ENCODE data around the gene BCAS1.

GRCh38 chr20:53930651-53931504 is 139.5 kb downstream of the BCAS1 start:
- TF ChIP-seq ZNF341 (tag by site-specific recombination; IDR thresholded peaks at IDR 0.05; ENCODE audit: low read depth): no peak
- no peak for TF ChIP-seq CTCF (tag by site-specific recombination; IDR thresholded peaks at IDR 0.05)
- TF ChIP-seq ZNF140 (tag by site-specific recombination; IDR thresholded peaks at IDR 0.05): no peak
- no peak for TF ChIP-seq ZBTB7A (tag by site-specific recombination; IDR thresholded peaks at IDR 0.05; ENCODE audit: low read depth)
- TF ChIP-seq ZNF658 (tag by site-specific recombination; IDR thresholded peaks at IDR 0.05): no peak
- no peak for TF ChIP-seq SP7 (tag by site-specific recombination; IDR thresholded peaks at IDR 0.05)
- TF ChIP-seq ZNF324 (tag by site-specific recombination; IDR thresholded peaks at IDR 0.05): no peak
- no peak for TF ChIP-seq ZNF138 (tag by site-specific recombination; IDR thresholded peaks at IDR 0.05; ENCODE audit: borderline replicate concordance)
- no peak for TF ChIP-seq ZNF704 (tag by site-specific recombination; IDR thresholded peaks at IDR 0.05)
- no peak for TF ChIP-seq ZFP69B (tag by site-specific recombination; IDR thresholded peaks at IDR 0.05)

Measured in HEK293 (cell line).